Stimulated activated CD4-positive, alpha-beta T cell treated with anti-CD3 and anti-CD28 coated beads, Interleukin-4, amount 100 ng/mL, for 24 hours (primary cell): ENCODE measurements around the gene SFI1.
"Not testable (repeated sequence)": the region's sequence is repeated elsewhere in the genome, so short reads cannot be mapped to it uniquely, and the experiment has no call there.

Experiments used
- DNase-seq: peaks from one replicate; pipeline ENCODE4 v3.0.0-alpha.2; 2020

The SFI1 gene

GRCh38 chr22:31590161-31590560 is 93.8 kb downstream of the SFI1 start:
- DNase-seq, result not testable (repeated sequence)

GRCh38 chr22:31595271-31595670 is 98.9 kb downstream of the SFI1 start:
- DNase-seq, result no peak

GRCh38 chr22:31602259-31602952 is 106.1 kb downstream of the SFI1 start:
- DNase-seq, result no peak

GRCh38 chr22:31603081-31603525 is 106.8 kb downstream of the SFI1 start:
- DNase-seq, result no peak

- no peak for DNase-seq
Measured at GRCh38 chr22:31603574-31603973, 107.2 kb downstream of the SFI1 start.

GRCh38 chr22:31604137-31604705 is 107.9 kb downstream of the SFI1 start:
- no peak for DNase-seq

GRCh38 chr22:31604746-31605705 is 108.7 kb downstream of the SFI1 start:
- no peak for DNase-seq

- DNase-seq, result no peak
Measured at GRCh38 chr22:31605851-31606585, 109.7 kb downstream of the SFI1 start.

GRCh38 chr22:31607696-31608095 is 111.4 kb downstream of the SFI1 start:
- DNase-seq, result no peak

GRCh38 chr22:31609716-31610115 is 113.4 kb downstream of the SFI1 start:
- no peak for DNase-seq

GRCh38 chr22:31610611-31611010 is 114.3 kb downstream of the SFI1 start:
- DNase-seq, result no peak

- no peak for DNase-seq
Measured at GRCh38 chr22:31611061-31611760, 114.9 kb downstream of the SFI1 start.

- no peak for DNase-seq
Measured at GRCh38 chr22:31612891-31613285, 116.6 kb downstream of the SFI1 start.

- DNase-seq, result no peak
Measured at GRCh38 chr22:31613286-31613903, 117.1 kb downstream of the SFI1 start.

- no peak for DNase-seq
Measured at GRCh38 chr22:31613904-31614296, 117.6 kb downstream of the SFI1 start.

- no peak for DNase-seq
Measured at GRCh38 chr22:31614781-31615490, 118.6 kb downstream of the SFI1 start.

GRCh38 chr22:31615491-31615860 is 119.1 kb downstream of the SFI1 start:
- DNase-seq, result no peak

GRCh38 chr22:31615940-31616314 is 119.6 kb downstream of the SFI1 start:
- no peak for DNase-seq

GRCh38 chr22:31616315-31616980 is 120.1 kb downstream of the SFI1 start:
- peak; percentile 50 for DNase-seq

GRCh38 chr22:31618057-31618456 is 121.7 kb downstream of the SFI1 start:
- no peak for DNase-seq
